SW 1271 (cell line): ENCODE results near the gene MAGEB10.
"Not testable (repeated sequence)": the region's sequence is repeated elsewhere in the genome, so short reads cannot be mapped to it uniquely, and the experiment has no call there.

Source experiments
- DNase-seq, 2 experiments: peaks; one replicate each; lab custom pipeline; 2025; lab: John Stamatoyannopoulos, UW

Gene MAGEB10

GRCh38 chrX:27807690-27808089 lies at the start of gene MAGEB10:
Gene MAGEB10 (plus strand): TSS chrX:27807990. CDS start chrX:27821307, 13,317 bp downstream.
- DNase-seq: no peak

GRCh38 chrX:27765718-27766117 lies 42.1 kb upstream of the MAGEB10 start:
- no peak for DNase-seq

GRCh38 chrX:27767387-27767786 lies 40.4 kb upstream of the MAGEB10 start:
- no peak for DNase-seq

GRCh38 chrX:27775984-27776383 lies 31.8 kb upstream of the MAGEB10 start:
- DNase-seq: no peak

GRCh38 chrX:27796640-27797257 lies 11.0 kb upstream of the MAGEB10 start:
- no peak for DNase-seq

- no peak for DNase-seq
These were observed 10.2 kb upstream of the MAGEB10 start for GRCh38 chrX:27797575-27797974.

GRCh38 chrX:27808226-27808625 lies 436 bp downstream of the MAGEB10 start:
- DNase-seq: no peak

- not testable (repeated sequence) for DNase-seq
These were observed 1.4 kb downstream of the MAGEB10 start for GRCh38 chrX:27808991-27809859.

GRCh38 chrX:27815209-27815608 lies 7.4 kb downstream of the MAGEB10 start:
- no peak for DNase-seq

- DNase-seq: no peak
These were observed 16.0 kb downstream of the MAGEB10 start for GRCh38 chrX:27823812-27824211.

- DNase-seq: no peak
These were observed 30.4 kb downstream of the MAGEB10 start for GRCh38 chrX:27838185-27838584.

GRCh38 chrX:27840881-27841280 lies 33.1 kb downstream of the MAGEB10 start:
- DNase-seq: no peak

- DNase-seq: no peak
These were observed 35.1 kb downstream of the MAGEB10 start for GRCh38 chrX:27842859-27843258.

GRCh38 chrX:27860337-27860736 lies 52.5 kb downstream of the MAGEB10 start:
- no peak for DNase-seq

GRCh38 chrX:27863809-27864208 lies 56.0 kb downstream of the MAGEB10 start:
- DNase-seq: no peak
